Memory B cell (primary cell): ENCODE measurements around the gene VSX1.

Experiments used
- ATAC-seq: fragments of 150-1000 bp; cut with Tn5 transposase; 2 replicates; pipeline ENCODE4 v1.10.0; 2021; ENCODE audit warnings: low read depth, mild to moderate bottlenecking, moderate library complexity
- DNase-seq, 2 donors: peaks; one replicate each; pipeline ENCODE4 v3.0.0; 2022; ENCODE audit warnings: low spot score in 2 of 2
- H3K27ac Mint-ChIP-seq: one replicate; pipeline ENCODE4 v1.8.0; 2022; ENCODE audit warnings: mild to moderate bottlenecking, moderate library complexity, mixed read lengths
- H3K27me3 Mint-ChIP-seq: one replicate; pipeline ENCODE4 v1.8.0; 2022; ENCODE audit warnings: mixed read lengths
- H3K36me3 Mint-ChIP-seq: one replicate; pipeline ENCODE4 v1.8.0; 2022; ENCODE audit warnings: mild to moderate bottlenecking, mixed read lengths
- H3K4me1 Mint-ChIP-seq: one replicate; pipeline ENCODE4 v1.8.0; 2022; ENCODE audit warnings: mixed read lengths
- H3K4me3 Mint-ChIP-seq: one replicate; pipeline ENCODE4 v1.8.0; 2022; ENCODE audit warnings: mild to moderate bottlenecking, moderate library complexity, mixed read lengths
- H3K9me3 Mint-ChIP-seq: one replicate; pipeline ENCODE4 v1.8.0; 2022; ENCODE audit warnings: mixed read lengths

VSX1 gene

GRCh38 chr20:25081730-25082497, at the start of gene VSX1:
TSS of gene VSX1 (minus strand) at chr20:25082141. CDS start at chr20:25082096, 45 bp downstream.
- H3K9me3 Mint-ChIP-seq: no peaks in the 10 kb centered on the region
- no peak within 1 kb of the TSS for H3K4me3 Mint-ChIP-seq
- H3K27me3 Mint-ChIP-seq: peaks cover 37% of the 10 kb centered on the region
- DNase-seq: no peak
- no peak within 1 kb of the TSS for H3K27ac Mint-ChIP-seq
- no peak for ATAC-seq
- no peaks in the 10 kb centered on the region for H3K36me3 Mint-ChIP-seq
- peaks cover 3% of the 10 kb centered on the region for H3K4me1 Mint-ChIP-seq

DNA sequence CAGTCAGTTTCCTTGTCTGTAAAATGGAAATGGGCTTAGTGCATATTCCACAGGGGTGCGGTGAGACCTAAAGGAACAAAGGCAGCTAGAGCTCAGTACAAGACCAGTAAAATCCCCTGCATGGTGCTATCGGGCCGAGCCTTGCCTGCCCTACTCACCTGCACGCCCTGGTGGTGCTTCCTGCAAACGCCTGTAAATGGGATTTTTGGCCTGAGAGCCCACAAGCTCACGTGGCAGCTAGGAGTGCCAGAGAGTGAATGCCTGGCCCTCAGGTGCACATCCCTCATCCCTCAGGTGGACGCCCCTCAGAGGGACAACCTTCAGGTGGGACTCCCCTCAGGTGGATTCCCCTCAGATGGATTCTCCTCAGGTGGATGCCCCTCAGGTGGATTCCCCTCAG, 48.0 kb upstream of the VSX1 start:
- ATAC-seq: no peak
- Mint-ChIP-seq H3K27me3 (peaks cover 14% of the 10 kb centered on the region), H3K4me3 (no peak overlapping the region), H3K9me3 (no peaks in the 10 kb centered on the region), H3K36me3 (no peaks in the 10 kb centered on the region), H3K4me1 (no peaks in the 10 kb centered on the region), H3K27ac (no peak overlapping the region)
- no peak for DNase-seq

- H3K27me3 Mint-ChIP-seq: peaks cover 14% of the 10 kb centered on the region
- no peaks in the 10 kb centered on the region for H3K4me1 Mint-ChIP-seq
- no peak for ATAC-seq
- no peaks in the 10 kb centered on the region for H3K36me3 Mint-ChIP-seq
- no peaks in the 10 kb centered on the region for H3K9me3 Mint-ChIP-seq
- H3K27ac Mint-ChIP-seq: no peak overlapping the region
- no peak for DNase-seq
- no peak overlapping the region for H3K4me3 Mint-ChIP-seq
Measured at GRCh38 chr20:25129428-25129827, 47.5 kb upstream of the VSX1 start.

GRCh38 chr20:25128649-25129048, 46.7 kb upstream of the VSX1 start:
- no peaks in the 10 kb centered on the region for H3K9me3 Mint-ChIP-seq
- DNase-seq (no peak), ATAC-seq (no peak)
- peaks cover 11% of the 10 kb centered on the region for H3K27me3 Mint-ChIP-seq
- no peak overlapping the region for H3K27ac Mint-ChIP-seq
- no peaks in the 10 kb centered on the region for H3K36me3 Mint-ChIP-seq
- H3K4me3 Mint-ChIP-seq: no peak overlapping the region
- no peaks in the 10 kb centered on the region for H3K4me1 Mint-ChIP-seq

DNA sequence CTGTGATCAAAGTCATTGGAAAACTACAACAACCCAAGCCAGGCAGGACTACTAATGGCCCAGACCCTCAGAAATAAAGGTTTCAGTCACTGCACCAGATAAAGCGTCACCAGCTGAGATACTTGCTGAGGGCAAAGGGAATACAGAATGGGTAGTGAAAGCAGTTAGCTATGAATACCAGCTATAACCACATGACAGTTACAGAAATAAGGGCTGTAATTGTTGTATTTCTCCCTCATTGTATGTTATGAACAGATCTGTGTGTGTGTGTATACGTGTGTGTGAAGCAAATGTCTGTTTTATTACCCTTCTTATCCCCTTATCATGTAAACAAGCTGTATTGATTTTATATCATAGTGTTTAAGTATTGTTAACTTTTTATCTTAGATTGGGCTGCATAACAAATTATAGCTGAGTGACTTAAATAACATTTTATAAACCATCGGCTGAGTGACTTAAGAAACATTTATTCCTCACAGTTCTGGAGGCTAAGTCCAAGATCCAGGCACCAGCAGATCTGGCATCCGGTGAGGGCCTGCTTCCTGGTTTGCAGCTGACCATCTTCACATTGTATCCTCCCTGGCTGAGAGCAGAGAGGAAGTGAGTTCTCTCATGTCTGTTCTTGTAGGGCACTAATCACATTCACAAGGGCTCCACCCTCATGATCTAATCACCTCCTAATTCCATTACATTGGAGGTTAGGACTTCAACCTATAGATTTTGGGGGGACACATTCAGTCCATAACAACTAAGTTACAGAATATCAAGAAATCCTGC, 46.0 kb upstream of the VSX1 start:
- Mint-ChIP-seq H3K36me3 (no peaks in the 10 kb centered on the region), H3K9me3 (no peaks in the 10 kb centered on the region), H3K4me3 (no peak overlapping the region), H3K27ac (no peak overlapping the region), H3K4me1 (no peaks in the 10 kb centered on the region), H3K27me3 (peaks cover 5% of the 10 kb centered on the region)
- no peak for DNase-seq
- ATAC-seq: no peak

GRCh38 chr20:25126204-25127029, 44.5 kb upstream of the VSX1 start:
- no peak for ATAC-seq
- H3K9me3 Mint-ChIP-seq: no peaks in the 10 kb centered on the region
- no peaks in the 10 kb centered on the region for H3K36me3 Mint-ChIP-seq
- DNase-seq: no peak
- no peak overlapping the region for H3K27ac Mint-ChIP-seq
- H3K4me3 Mint-ChIP-seq: no peak overlapping the region
- no peaks in the 10 kb centered on the region for H3K4me1 Mint-ChIP-seq
- H3K27me3 Mint-ChIP-seq: no peaks in the 10 kb centered on the region

GRCh38 chr20:25125636-25126035, 43.7 kb upstream of the VSX1 start:
- DNase-seq (no peak), ATAC-seq (no peak)
- H3K4me1 Mint-ChIP-seq: no peaks in the 10 kb centered on the region
- no peaks in the 10 kb centered on the region for H3K9me3 Mint-ChIP-seq
- H3K36me3 Mint-ChIP-seq: no peaks in the 10 kb centered on the region
- no peak overlapping the region for H3K27ac Mint-ChIP-seq
- H3K27me3 Mint-ChIP-seq: no peaks in the 10 kb centered on the region
- H3K4me3 Mint-ChIP-seq: no peak overlapping the region

- no peak overlapping the region for H3K4me3 Mint-ChIP-seq
- H3K9me3 Mint-ChIP-seq: peaks cover 5% of the 10 kb centered on the region
- no peaks in the 10 kb centered on the region for H3K36me3 Mint-ChIP-seq
- no peak overlapping the region for H3K27ac Mint-ChIP-seq
- no peak for DNase-seq
- H3K4me1 Mint-ChIP-seq: no peaks in the 10 kb centered on the region
- no peak for ATAC-seq
- peaks cover 2% of the 10 kb centered on the region for H3K27me3 Mint-ChIP-seq
Measured at GRCh38 chr20:25120920-25121319, 39.0 kb upstream of the VSX1 start.

- no peak for DNase-seq
- no peak overlapping the region for H3K27ac Mint-ChIP-seq
- H3K9me3 Mint-ChIP-seq: peaks cover 5% of the 10 kb centered on the region
- no peaks in the 10 kb centered on the region for H3K36me3 Mint-ChIP-seq
- ATAC-seq: no peak
- H3K27me3 Mint-ChIP-seq: peaks cover 2% of the 10 kb centered on the region
- H3K4me3 Mint-ChIP-seq: no peak overlapping the region
- no peaks in the 10 kb centered on the region for H3K4me1 Mint-ChIP-seq
Measured at GRCh38 chr20:25120457-25120856, 38.5 kb upstream of the VSX1 start.

GRCh38 chr20:25118529-25118928, 36.6 kb upstream of the VSX1 start:
- H3K4me1 Mint-ChIP-seq: no peaks in the 10 kb centered on the region
- peaks cover 4% of the 10 kb centered on the region for H3K27me3 Mint-ChIP-seq
- H3K36me3 Mint-ChIP-seq: no peaks in the 10 kb centered on the region
- no peak overlapping the region for H3K27ac Mint-ChIP-seq
- DNase-seq (no peak), ATAC-seq (no peak)
- H3K4me3 Mint-ChIP-seq: no peak overlapping the region
- H3K9me3 Mint-ChIP-seq: peaks cover 5% of the 10 kb centered on the region

- Mint-ChIP-seq H3K27me3 (peaks cover 4% of the 10 kb centered on the region), H3K36me3 (no peaks in the 10 kb centered on the region), H3K27ac (no peak overlapping the region), H3K4me1 (no peaks in the 10 kb centered on the region), H3K4me3 (no peak overlapping the region), H3K9me3 (peaks cover 5% of the 10 kb centered on the region)
- no peak for DNase-seq
- no peak for ATAC-seq
Measured at GRCh38 chr20:25117990-25118389, 36.0 kb upstream of the VSX1 start.

GRCh38 chr20:25116739-25117458, 35.0 kb upstream of the VSX1 start:
- H3K36me3 Mint-ChIP-seq: no peaks in the 10 kb centered on the region
- H3K4me1 Mint-ChIP-seq: no peaks in the 10 kb centered on the region
- H3K27me3 Mint-ChIP-seq: peaks cover 4% of the 10 kb centered on the region
- no peak for ATAC-seq
- no peak overlapping the region for H3K27ac Mint-ChIP-seq
- peaks cover 5% of the 10 kb centered on the region for H3K9me3 Mint-ChIP-seq
- no peak for DNase-seq
- H3K4me3 Mint-ChIP-seq: no peak overlapping the region

GRCh38 chr20:25103526-25103925, 21.6 kb upstream of the VSX1 start:
- Mint-ChIP-seq H3K4me1 (no peaks in the 10 kb centered on the region), H3K36me3 (no peaks in the 10 kb centered on the region), H3K4me3 (no peak overlapping the region), H3K27me3 (peaks cover 18% of the 10 kb centered on the region), H3K9me3 (no peaks in the 10 kb centered on the region), H3K27ac (no peak overlapping the region)
- no peak for ATAC-seq
- no peak for DNase-seq
